HL-60 (cell line): ENCODE results near the gene RBMS3.

Experiments used
- CTCF ChIP-seq: IDR thresholded peaks from one replicate; pipeline ENCODE4 v1.5.1; 2011; ENCODE audit warnings: low read length, control low read depth, inconsistent platforms; ENCODE audit not compliant: insufficient read depth
- REST ChIP-seq: IDR thresholded peaks from 2 replicates; pipeline ENCODE4 v1.6.1; 2012; ENCODE audit warnings: low read depth; ENCODE audit not compliant: insufficient replicate concordance
- SPI1 ChIP-seq: IDR thresholded peaks from 2 replicates; pipeline ENCODE4 v1.6.1; 2012; ENCODE audit warnings: low read depth, mild to moderate bottlenecking, borderline replicate concordance

GRCh38 chr3:29277249-29277648, 3.6 kb upstream of the RBMS3 start:
- TF ChIP-seq CTCF (no peak), SPI1 (no peak), REST (no peak)
